ENCODE results near the gene LMX1A. TPM values are rescaled to one million over a fixed set of nuclear protein-coding genes. Genes with fewer than 3 reads are reported as not detected.

LMX1A gene
- total RNA-seq, 1 donor from 2014 or later = not detected

DNA sequence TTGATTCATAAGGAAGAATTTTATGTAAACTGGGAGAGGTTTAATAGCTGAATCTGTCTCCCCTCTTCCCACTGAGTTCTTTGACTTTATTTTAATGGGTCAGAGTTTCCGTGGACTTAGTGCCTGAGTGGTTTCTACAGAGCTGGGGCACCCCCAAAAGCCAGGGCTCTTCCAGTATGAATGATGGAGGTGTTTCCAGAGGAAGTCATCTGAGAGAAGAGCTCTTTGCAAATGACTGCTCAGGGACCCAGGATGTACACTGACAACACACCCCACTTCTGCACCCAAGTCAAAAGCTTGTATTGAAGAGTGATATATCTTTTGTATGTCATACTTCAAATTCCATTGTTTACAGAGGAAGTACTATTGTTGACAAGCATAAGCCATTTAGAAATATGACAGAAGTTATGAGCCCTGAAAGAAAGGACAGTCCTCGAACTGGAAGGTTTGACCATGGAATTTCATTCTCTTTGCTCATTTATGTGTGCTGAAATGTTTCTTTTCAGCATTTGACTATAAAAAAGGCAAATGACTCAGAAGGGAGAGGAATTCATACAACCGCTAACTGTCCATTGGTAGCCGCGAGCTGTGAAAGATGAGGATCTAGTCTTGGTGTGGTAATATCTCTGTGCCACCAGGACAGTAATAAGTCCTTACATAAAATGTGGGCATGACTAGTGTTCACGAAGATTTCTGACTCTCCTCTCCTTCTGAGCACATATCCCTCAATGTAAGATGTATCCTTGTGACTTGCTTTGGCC lies 25.4 kb upstream of the LMX1A start:
- no peak for DNase-seq (ENCODE audit: low spot score)
- Mint-ChIP-seq H3K4me3 (no peak overlapping the region), H3K27ac (no peak overlapping the region), H3K36me3 (ENCODE audit: low read depth) (no peaks in the 10 kb centered on the region), H3K27me3 (ENCODE audit: insufficient read depth) (peaks cover 55% of the 10 kb centered on the region), H3K9me3 (no peaks in the 10 kb centered on the region), H3K4me1 (ENCODE audit: low read depth) (peaks cover 3% of the 10 kb centered on the region)
- intact Hi-C loops (cut with micrococcal nuclease) = no loop called here

- Mint-ChIP-seq H3K4me1 (ENCODE audit: low read depth) (peaks cover 12% of the 10 kb centered on the region), H3K27ac (no peak overlapping the region), H3K36me3 (ENCODE audit: low read depth) (no peaks in the 10 kb centered on the region), H3K27me3 (ENCODE audit: insufficient read depth) (peaks cover 66% of the 10 kb centered on the region), H3K9me3 (no peaks in the 10 kb centered on the region), H3K4me3 (peak overlapping the region; percentile 23)
- intact Hi-C loops (cut with micrococcal nuclease) = no loop called here
- no peak for DNase-seq (ENCODE audit: low spot score)
Measured at GRCh38 chr1:165376811-165377311, 20.3 kb upstream of the LMX1A start.

DNA sequence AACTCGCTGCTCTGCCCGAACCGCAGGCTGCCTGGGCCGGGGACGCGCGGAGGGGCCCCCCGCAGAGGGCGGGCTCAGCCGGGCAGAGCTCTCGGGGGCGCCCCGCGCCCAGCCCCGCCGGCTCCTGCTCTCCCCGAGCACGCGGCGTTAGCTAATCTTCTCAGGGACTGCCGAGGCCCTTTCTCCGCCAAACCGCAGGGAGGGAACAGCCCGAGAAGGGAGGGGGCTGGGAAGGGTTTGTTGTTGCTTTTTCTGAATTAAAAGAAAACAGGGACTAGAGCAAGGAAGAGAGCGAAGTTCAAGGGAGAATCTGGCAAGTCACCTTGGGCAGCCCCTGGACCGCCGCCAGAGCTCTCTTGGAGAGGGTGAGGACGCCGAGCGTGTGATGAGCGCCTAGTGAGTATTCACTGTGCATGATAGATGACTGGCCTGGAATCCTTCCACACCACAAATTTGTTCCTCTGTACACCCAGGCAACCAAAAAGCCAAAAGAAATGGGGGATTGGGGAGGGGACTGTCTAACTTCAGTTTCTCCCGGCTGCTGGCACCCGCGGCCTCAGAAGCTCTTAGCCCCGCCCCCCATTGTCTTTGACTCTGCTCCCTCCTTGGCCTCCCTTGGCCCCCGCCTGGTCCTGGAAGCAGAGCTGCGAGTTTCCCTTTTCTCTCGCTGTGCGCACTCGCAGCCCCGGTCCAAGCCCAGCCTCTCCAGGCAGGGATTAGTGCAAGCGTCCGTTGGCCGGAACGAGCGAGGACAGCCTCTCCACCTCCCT lies 19.7 kb upstream of the LMX1A start:
- no peak for DNase-seq (ENCODE audit: low spot score)
- Mint-ChIP-seq H3K36me3 (ENCODE audit: low read depth) (no peaks in the 10 kb centered on the region), H3K4me1 (ENCODE audit: low read depth) (peaks cover 12% of the 10 kb centered on the region), H3K9me3 (no peaks in the 10 kb centered on the region), H3K27ac (no peak overlapping the region), H3K27me3 (ENCODE audit: insufficient read depth) (peaks cover 65% of the 10 kb centered on the region), H3K4me3 (peak overlapping the region; percentile 23)
- intact Hi-C loops (cut with micrococcal nuclease) = no loop called here

DNA sequence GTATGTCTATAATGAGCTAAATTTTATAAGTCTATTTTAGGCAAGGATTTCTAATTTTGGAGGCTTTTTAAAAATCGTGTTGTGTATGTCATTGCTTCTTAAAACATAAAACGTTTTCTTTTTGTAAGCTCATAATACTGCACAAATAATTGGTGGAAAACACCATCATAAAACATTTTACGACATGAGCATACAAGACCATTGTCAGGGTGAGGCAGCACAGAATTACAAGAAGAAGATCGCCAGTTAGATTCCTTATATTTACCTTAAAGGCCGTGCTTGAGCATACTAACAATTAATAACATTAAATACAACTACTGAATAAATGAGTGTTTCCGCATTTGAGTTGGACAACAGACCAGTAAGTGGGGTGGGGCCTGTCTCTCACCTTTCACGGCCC lies 19.1 kb upstream of the LMX1A start:
- H3K4me3 Mint-ChIP-seq = no peak overlapping the region
- peaks cover 12% of the 10 kb centered on the region for H3K4me1 Mint-ChIP-seq (ENCODE audit: low read depth)
- no peak overlapping the region for H3K27ac Mint-ChIP-seq
- peaks cover 67% of the 10 kb centered on the region for H3K27me3 Mint-ChIP-seq (ENCODE audit: insufficient read depth)
- DNase-seq (ENCODE audit: low spot score) = no peak
- intact Hi-C loops (cut with micrococcal nuclease) = no loop called here
- H3K9me3 Mint-ChIP-seq = no peaks in the 10 kb centered on the region
- H3K36me3 Mint-ChIP-seq (ENCODE audit: low read depth) = no peaks in the 10 kb centered on the region

DNA sequence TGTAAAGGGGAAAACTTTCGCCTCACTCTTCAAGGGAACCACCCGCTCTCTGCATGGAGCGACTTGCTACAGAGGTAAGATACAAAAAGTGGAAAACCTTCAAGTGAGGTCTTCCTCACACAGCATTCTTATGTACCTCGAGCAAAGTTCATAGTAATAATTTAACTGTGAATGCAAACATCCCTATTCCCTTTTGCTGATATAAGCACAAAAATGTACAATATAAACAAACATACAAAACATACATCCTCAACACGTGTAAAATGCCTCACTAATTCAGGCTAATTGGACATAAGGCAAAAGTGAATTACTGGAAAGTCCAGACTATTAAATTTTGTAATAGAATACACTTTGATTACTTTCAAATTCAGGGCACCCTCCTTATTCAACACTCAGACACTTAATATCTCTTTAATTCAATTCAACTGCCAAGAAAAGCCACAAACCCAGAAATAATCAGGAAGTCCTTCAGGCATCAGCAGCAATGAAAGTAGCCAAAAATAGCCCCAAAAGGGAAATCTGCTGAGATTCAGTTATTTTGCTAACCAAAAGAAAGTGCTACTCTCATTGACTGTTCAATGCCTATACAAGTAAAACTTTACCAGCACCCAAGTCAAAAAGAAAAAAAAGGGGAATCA lies 15.2 kb upstream of the LMX1A start:
- Mint-ChIP-seq H3K9me3 (no peaks in the 10 kb centered on the region), H3K27me3 (ENCODE audit: insufficient read depth) (peaks cover 50% of the 10 kb centered on the region), H3K27ac (no peak overlapping the region), H3K4me3 (no peak overlapping the region), H3K4me1 (ENCODE audit: low read depth) (peaks cover 6% of the 10 kb centered on the region), H3K36me3 (ENCODE audit: low read depth) (no peaks in the 10 kb centered on the region)
- intact Hi-C loops (cut with micrococcal nuclease) = no loop called here
- DNase-seq (ENCODE audit: low spot score) = no peak

- Mint-ChIP-seq H3K4me3 (no peak overlapping the region), H3K27ac (no peak overlapping the region), H3K4me1 (ENCODE audit: low read depth) (no peaks in the 10 kb centered on the region), H3K9me3 (no peaks in the 10 kb centered on the region), H3K27me3 (ENCODE audit: insufficient read depth) (peaks cover 34% of the 10 kb centered on the region), H3K36me3 (ENCODE audit: low read depth) (no peaks in the 10 kb centered on the region)
- DNase-seq (ENCODE audit: low spot score) = peak; percentile 15
- intact Hi-C loops (cut with micrococcal nuclease) = no loop called here
Measured at GRCh38 chr1:165369255-165369848, 12.8 kb upstream of the LMX1A start.

- Mint-ChIP-seq H3K27ac (no peak overlapping the region), H3K27me3 (ENCODE audit: insufficient read depth) (peaks cover 27% of the 10 kb centered on the region), H3K4me1 (ENCODE audit: low read depth) (no peaks in the 10 kb centered on the region), H3K36me3 (ENCODE audit: low read depth) (no peaks in the 10 kb centered on the region), H3K4me3 (no peak overlapping the region), H3K9me3 (no peaks in the 10 kb centered on the region)
- peak; percentile 48 for DNase-seq (ENCODE audit: low spot score)
- intact Hi-C loops (cut with micrococcal nuclease) = loop anchor here (1.0 kb wide), 1 partner anchor 226 kb away; no protein-coding TSS in a partner anchor
Measured at GRCh38 chr1:165367375-165367993, 11.0 kb upstream of the LMX1A start.

GRCh38 chr1:165365341-165365740 lies 8.8 kb upstream of the LMX1A start:
- H3K27ac Mint-ChIP-seq = no peak overlapping the region

DNA sequence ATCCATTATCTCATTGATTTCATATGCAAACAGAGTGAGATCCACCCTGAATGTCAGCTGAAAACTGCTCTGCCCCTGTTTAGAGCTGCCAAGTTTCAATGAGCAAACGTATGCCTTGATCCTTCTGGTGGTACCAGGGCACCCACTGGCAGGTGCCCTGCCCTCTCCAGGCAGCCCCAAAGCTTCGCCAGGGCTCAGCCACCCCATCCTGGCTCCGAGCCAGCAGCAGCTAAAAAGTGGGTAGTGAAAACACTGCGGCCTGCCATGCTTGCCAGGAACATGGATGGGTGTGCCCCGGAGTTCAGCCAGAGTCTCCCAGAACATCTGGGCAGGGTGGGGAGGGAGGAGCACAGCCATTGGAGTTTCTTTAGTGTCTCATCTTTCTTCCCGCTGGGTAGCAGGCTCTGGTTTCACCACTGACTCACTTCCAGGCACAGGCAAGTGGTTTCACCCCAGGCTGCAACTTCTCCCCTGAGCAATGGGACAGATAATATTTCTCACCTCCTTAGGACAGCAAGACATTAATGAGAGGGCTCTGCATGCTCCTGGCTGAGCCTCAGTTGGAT lies 8.1 kb upstream of the LMX1A start:
- Mint-ChIP-seq H3K9me3 (no peaks in the 10 kb centered on the region), H3K4me1 (ENCODE audit: low read depth) (no peaks in the 10 kb centered on the region), H3K4me3 (no peak overlapping the region), H3K27ac (no peak overlapping the region), H3K27me3 (ENCODE audit: insufficient read depth) (peaks cover 24% of the 10 kb centered on the region), H3K36me3 (ENCODE audit: low read depth) (no peaks in the 10 kb centered on the region)
- intact Hi-C loops (cut with micrococcal nuclease) = no loop called here
- DNase-seq (ENCODE audit: low spot score) = no peak

More at GRCh38 chr1:165365341-165365740, 8.8 kb upstream of the LMX1A start:
- Mint-ChIP-seq H3K27me3 (ENCODE audit: insufficient read depth) (peaks cover 23% of the 10 kb centered on the region), H3K9me3 (no peaks in the 10 kb centered on the region), H3K4me3 (no peak overlapping the region), H3K4me1 (ENCODE audit: low read depth) (no peaks in the 10 kb centered on the region), H3K36me3 (ENCODE audit: low read depth) (no peaks in the 10 kb centered on the region)
- intact Hi-C loops (cut with micrococcal nuclease) = no loop called here
- DNase-seq (ENCODE audit: low spot score) = no peak

- intact Hi-C loops (cut with micrococcal nuclease) = no loop called here
- no peak overlapping the region for H3K4me3 Mint-ChIP-seq
Measured at GRCh38 chr1:165356876-165357275, 361 bp upstream of the LMX1A start.

DNA sequence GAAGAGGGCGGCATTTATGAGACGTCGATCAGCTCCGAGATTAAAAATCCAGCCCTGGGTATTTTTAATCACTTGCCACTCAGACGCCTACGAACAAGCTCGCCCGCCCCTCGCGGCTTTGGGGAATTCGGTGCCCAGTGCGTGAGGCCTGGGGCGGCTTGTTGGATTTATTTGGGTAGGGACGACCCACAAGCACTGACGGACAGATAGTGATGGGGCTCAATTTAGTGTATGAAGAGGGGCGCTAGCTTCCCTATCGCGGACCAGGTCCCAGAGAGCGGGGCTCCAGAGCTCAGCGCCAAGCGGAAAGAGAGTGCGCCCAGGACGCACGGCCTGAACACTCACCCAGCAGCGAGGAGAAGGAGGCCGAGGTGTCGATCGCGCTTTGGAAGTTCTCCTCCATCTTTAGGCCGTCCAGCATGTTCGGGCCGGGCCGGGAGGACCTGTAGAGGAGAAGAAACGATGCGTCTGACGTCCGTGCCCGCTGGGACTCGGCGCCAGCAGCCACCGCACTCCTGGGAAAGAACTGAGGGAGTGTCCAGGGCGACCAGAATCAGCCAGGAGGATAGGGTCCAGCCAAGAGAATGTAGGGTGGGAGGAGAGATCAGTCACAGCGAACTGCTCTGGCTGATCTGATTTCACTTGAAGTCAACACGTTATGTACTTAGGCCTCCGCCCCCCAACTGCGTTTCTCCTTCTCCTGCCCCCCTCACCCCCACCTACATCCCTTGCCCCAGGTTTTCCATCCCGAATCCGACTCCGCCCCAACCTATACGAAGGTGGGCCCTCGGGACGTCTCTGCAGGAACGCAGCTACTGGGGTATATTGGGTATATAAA lies 1.2 kb downstream of the LMX1A start:
- no peaks in the 10 kb centered on the region for H3K4me1 Mint-ChIP-seq (ENCODE audit: low read depth)
- no peak for DNase-seq (ENCODE audit: low spot score)
- peaks cover 78% of the 10 kb centered on the region for H3K27me3 Mint-ChIP-seq (ENCODE audit: insufficient read depth)
- H3K9me3 Mint-ChIP-seq = no peaks in the 10 kb centered on the region
- H3K27ac Mint-ChIP-seq = peak overlapping the region; percentile 61
- H3K4me3 Mint-ChIP-seq = no peak overlapping the region
- intact Hi-C loops (cut with micrococcal nuclease) = no loop called here
- H3K36me3 Mint-ChIP-seq (ENCODE audit: low read depth) = no peaks in the 10 kb centered on the region

More at GRCh38 chr1:165356876-165357275, 361 bp upstream of the LMX1A start:
- no peaks in the 10 kb centered on the region for H3K4me1 Mint-ChIP-seq (ENCODE audit: low read depth)
- no peaks in the 10 kb centered on the region for H3K9me3 Mint-ChIP-seq
- H3K27ac Mint-ChIP-seq = no peak overlapping the region
- H3K27me3 Mint-ChIP-seq (ENCODE audit: insufficient read depth) = peaks cover 68% of the 10 kb centered on the region
- no peaks in the 10 kb centered on the region for H3K36me3 Mint-ChIP-seq (ENCODE audit: low read depth)
- no peak for DNase-seq (ENCODE audit: low spot score)

Data from activated T-helper 1 cell treated with anti-CD3 and anti-CD28 coated beads, Interleukin-12 subunit alpha, Interleukin-12 subunit beta, Interleukin-2, Interleukin-4 antibody, amounts not matched to agents 30 ng/mL and 10 ng/mL and 1 ng/mL, durations not matched to agents 14 hours and 24 hours and 36 hours (primary cell).